ENCODE measurements around the gene ITPR1. TPM values are rescaled to one million over a fixed set of nuclear protein-coding genes. Genes with fewer than 3 reads are reported as not detected.

ITPR1 gene
- total RNA-seq, 2 donors from 2014 or later: 5.9 TPM

DNA sequence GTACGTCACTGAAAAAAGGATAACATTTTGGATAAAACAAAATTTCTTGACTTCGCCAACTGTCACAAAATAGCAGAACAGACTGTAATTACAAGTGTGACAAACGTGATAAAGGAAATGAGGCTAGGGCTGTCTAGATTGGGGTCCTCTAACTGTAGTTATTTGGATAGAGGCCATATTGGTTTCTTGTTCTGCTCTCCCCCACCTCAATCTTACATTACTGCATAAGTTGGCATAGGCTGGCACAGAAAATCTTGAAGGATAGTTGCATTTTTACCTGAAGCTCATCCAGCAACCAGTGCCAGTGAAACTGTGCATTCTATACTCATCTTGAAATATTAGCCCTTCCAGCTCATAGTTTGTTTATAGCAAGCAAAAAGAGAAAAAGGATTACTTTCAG lies 84.6 kb downstream of the ITPR1 start:
- H3K27me3 Mint-ChIP-seq (ENCODE audit: insufficient read depth): peaks cover 2% of the 10 kb centered on the region
- H3K9me3 Mint-ChIP-seq: no peaks in the 10 kb centered on the region

DNA sequence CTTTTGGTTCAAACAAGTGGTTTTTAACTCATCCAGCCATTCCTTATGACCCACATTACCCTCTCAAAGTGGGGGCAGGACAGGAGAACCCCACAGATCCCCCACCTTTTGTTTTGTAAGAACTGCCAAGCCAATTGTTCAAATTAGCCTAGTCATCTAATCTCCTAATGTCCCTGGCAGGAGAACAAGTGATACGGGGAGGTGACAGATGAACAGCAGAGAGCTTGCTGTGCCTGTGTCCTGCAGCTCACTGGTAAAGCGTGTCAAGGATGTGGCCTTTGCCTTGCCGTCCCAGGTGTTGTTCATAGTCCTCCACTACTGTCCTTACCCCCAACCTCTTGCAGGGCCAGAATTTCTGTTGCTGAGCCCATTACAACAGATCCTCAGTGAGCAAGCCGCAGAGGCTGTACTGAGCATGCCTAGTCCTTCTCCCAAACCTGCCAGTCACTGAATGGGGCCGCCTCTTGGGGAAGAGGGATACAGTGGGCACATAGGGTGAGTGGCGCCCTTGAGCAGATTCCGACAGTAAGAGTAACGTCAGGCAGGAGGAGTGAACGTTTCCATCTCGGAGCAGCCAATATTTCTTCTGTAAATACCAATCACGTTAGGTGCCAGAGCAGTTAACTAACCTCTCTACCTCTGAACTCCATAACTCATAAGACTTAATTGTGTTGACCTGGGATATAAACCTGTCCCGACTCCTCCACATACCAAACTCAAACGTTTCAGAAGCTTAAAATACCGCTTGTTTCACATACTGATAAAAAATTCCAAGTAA lies 87.4 kb downstream of the ITPR1 start:
- Histone ChIP-seq H3K27me3 (ENCODE audit: control insufficient read depth, insufficient read depth, low read length, poor library complexity, severe bottlenecking) (peaks cover 7% of the 10 kb centered on the region), H3K4me1 (ENCODE audit: control insufficient read depth, insufficient read depth, low read length) (peaks cover 5% of the 10 kb centered on the region), H3K9me3 (ENCODE audit: control insufficient read depth, low read length) (no peaks in the 10 kb centered on the region), H3K9ac (ENCODE audit: extremely low read depth, low read length, poor library complexity, severe bottlenecking) (no peak overlapping the region), H3K36me3 (ENCODE audit: control insufficient read depth, insufficient read depth, low read length) (no peaks in the 10 kb centered on the region), H3K4me3 (ENCODE audit: low read length) (no peak overlapping the region), H3K27ac (ENCODE audit: low read depth, low read length) (no peak overlapping the region)
- Mint-ChIP-seq H3K4me3 (no peak overlapping the region), H3K27me3 (ENCODE audit: insufficient read depth) (peaks cover 20% of the 10 kb centered on the region), H3K9me3 (no peaks in the 10 kb centered on the region), H3K36me3 (ENCODE audit: low read depth) (no peaks in the 10 kb centered on the region), H3K4me1 (peaks cover 16% of the 10 kb centered on the region), H3K27ac (no peak overlapping the region)
- peak; percentile 76 for DNase-seq
- WGBS, 2 experiments (ENCODE audit: insufficient coverage in 1 of 2, insufficient read length in 1 of 2): 90% methylated on average over 14 of the region's 14 CpGs
- TF ChIP-seq, protein P1, sequence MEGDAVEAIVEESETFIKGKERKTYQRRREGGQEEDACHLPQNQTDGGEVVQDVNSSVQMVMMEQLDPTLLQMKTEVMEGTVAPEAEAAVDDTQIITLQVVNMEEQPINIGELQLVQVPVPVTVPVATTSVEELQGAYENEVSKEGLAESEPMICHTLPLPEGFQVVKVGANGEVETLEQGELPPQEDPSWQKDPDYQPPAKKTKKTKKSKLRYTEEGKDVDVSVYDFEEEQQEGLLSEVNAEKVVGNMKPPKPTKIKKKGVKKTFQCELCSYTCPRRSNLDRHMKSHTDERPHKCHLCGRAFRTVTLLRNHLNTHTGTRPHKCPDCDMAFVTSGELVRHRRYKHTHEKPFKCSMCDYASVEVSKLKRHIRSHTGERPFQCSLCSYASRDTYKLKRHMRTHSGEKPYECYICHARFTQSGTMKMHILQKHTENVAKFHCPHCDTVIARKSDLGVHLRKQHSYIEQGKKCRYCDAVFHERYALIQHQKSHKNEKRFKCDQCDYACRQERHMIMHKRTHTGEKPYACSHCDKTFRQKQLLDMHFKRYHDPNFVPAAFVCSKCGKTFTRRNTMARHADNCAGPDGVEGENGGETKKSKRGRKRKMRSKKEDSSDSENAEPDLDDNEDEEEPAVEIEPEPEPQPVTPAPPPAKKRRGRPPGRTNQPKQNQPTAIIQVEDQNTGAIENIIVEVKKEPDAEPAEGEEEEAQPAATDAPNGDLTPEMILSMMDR (conservative IDR thresholded peaks at IDR 0.05): peak; percentile 17

More for the DNA sequence above, 84.6 kb downstream of the ITPR1 start:
- TF ChIP-seq, protein P1 (conservative IDR thresholded peaks at IDR 0.05): no peak
- H3K4me3 ChIP-seq (ENCODE audit: low read length): no peak overlapping the region
- Mint-ChIP-seq H3K27ac (no peak overlapping the region), H3K36me3 (ENCODE audit: low read depth) (no peaks in the 10 kb centered on the region), H3K4me1 (peaks cover 13% of the 10 kb centered on the region), H3K4me3 (no peak overlapping the region)
- no peaks in the 10 kb centered on the region for H3K9me3 ChIP-seq (ENCODE audit: control insufficient read depth, low read length)
- no peak overlapping the region for H3K9ac ChIP-seq (ENCODE audit: extremely low read depth, low read length, poor library complexity, severe bottlenecking)
- 90 to 94% methylated on average over 2 to 3 of the region's 3 CpGs for WGBS, 2 experiments (ENCODE audit: insufficient coverage in 1 of 2, insufficient read length in 1 of 2)
- DNase-seq: no peak
- no peak overlapping the region for H3K27ac ChIP-seq (ENCODE audit: low read depth, low read length)
- no peaks in the 10 kb centered on the region for H3K27me3 ChIP-seq (ENCODE audit: control insufficient read depth, insufficient read depth, low read length, poor library complexity, severe bottlenecking)
- peaks cover 5% of the 10 kb centered on the region for H3K4me1 ChIP-seq (ENCODE audit: control insufficient read depth, insufficient read depth, low read length)
- H3K36me3 ChIP-seq (ENCODE audit: control insufficient read depth, insufficient read depth, low read length): no peaks in the 10 kb centered on the region

DNA sequence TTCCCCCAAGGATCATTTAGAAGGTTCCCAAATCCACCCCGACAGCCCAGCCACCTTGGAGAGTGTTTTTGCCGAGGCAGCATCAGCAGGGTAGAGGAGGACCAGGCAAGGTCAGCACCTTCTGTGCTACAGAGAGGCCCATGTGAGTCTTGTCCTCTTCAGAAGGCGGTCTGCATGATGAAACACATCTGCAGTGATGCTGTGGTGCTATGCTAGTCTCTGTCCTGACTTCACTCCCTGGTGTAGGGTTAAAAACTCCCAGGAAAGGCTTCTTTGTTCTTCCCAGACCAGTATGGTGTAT lies 87.9 kb downstream of the ITPR1 start:
- no peaks in the 10 kb centered on the region for H3K9me3 Mint-ChIP-seq
- Histone ChIP-seq H3K4me3 (ENCODE audit: low read length) (no peak overlapping the region), H3K27me3 (ENCODE audit: control insufficient read depth, insufficient read depth, low read length, poor library complexity, severe bottlenecking) (peaks cover 7% of the 10 kb centered on the region), H3K9me3 (ENCODE audit: control insufficient read depth, low read length) (no peaks in the 10 kb centered on the region), H3K4me1 (ENCODE audit: control insufficient read depth, insufficient read depth, low read length) (peaks cover 5% of the 10 kb centered on the region), H3K9ac (ENCODE audit: extremely low read depth, low read length, poor library complexity, severe bottlenecking) (no peak overlapping the region), H3K27ac (ENCODE audit: low read depth, low read length) (no peak overlapping the region), H3K36me3 (ENCODE audit: control insufficient read depth, insufficient read depth, low read length) (no peaks in the 10 kb centered on the region)
- no peak for DNase-seq
- no peak overlapping the region for H3K4me3 Mint-ChIP-seq
- H3K27ac Mint-ChIP-seq: no peak overlapping the region
- peaks cover 21% of the 10 kb centered on the region for H3K27me3 Mint-ChIP-seq (ENCODE audit: insufficient read depth)
- peaks cover 16% of the 10 kb centered on the region for H3K4me1 Mint-ChIP-seq
- 92 to 96% methylated on average over 3 of the region's 3 CpGs for WGBS, 2 experiments (ENCODE audit: insufficient coverage in 1 of 2, insufficient read length in 1 of 2)
- TF ChIP-seq, protein P1 (conservative IDR thresholded peaks at IDR 0.05): no peak
- no peaks in the 10 kb centered on the region for H3K36me3 Mint-ChIP-seq (ENCODE audit: low read depth)
